ENCODE results near the gene GNG12. TPM values are rescaled to one million over a fixed set of nuclear protein-coding genes. Genes with fewer than 3 reads are reported as not detected.

Gene GNG12
- total and polyA plus RNA-seq, 2 donors (not counting 1 experiment from before 2014, with no cell fraction given): not detected

DNA sequence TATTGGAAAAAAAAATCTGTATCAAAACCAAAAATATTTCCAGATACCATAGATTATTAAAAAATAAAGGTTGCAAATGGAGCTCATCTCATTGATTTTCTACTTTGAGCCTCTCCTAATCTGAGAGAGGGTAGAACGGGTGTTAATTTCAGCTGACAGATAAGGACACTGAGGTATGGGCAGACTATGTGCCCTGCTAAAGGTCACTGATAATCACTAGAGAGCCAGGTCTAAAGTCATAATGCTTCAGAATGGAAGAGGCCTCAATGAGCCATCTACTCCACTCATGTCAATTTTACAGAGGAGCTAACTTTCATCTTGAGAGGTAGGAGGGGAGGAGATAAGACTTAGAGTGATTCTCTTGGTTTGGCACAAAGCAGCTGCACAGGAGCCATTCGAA lies 21.0 kb downstream of the GNG12 start:
- Histone ChIP-seq H3K27me3 (replicated peaks in 1 of 4; ENCODE audit: control extremely low read depth in 1 of 4, control insufficient read depth in 3 of 4, insufficient read depth in 4 of 4, low read length in 3 of 4) (no peaks in the 10 kb centered on the region), H3K4me3 (ENCODE audit: control extremely low read depth in 1 of 5, extremely low read depth in 1 of 5, insufficient read depth in 1 of 5, low read depth in 2 of 5, low read length in 4 of 5) (no peak overlapping the region), H4K20me1 (ENCODE audit: control insufficient read depth, insufficient read depth, low read length, poor library complexity, severe bottlenecking) (no peaks in the 10 kb centered on the region), H3K4me2 (replicated peaks; ENCODE audit: low read depth, low read length, poor library complexity, severe bottlenecking) (no peak overlapping the region), H2AFZ (ENCODE audit: insufficient read depth, low read depth, low read length, poor library complexity, severe bottlenecking) (no peak overlapping the region), H3K9ac (ENCODE audit: low read length) (no peak overlapping the region), H3K9me3 (ENCODE audit: control extremely low read depth in 1 of 3, control insufficient read depth in 2 of 3, insufficient read depth in 1 of 3, low read length in 2 of 3) (peaks cover 0 to 4% (median 0%) of the 10 kb centered on the region in 3 donors), H3K27ac (ENCODE audit: low read length in 2 of 2) (no peak overlapping the region), H3K79me2 (ENCODE audit: control insufficient read depth, insufficient read depth, low read length) (no peaks in the 10 kb centered on the region), H3K4me1 (ENCODE audit: control insufficient read depth in 2 of 2, insufficient read depth in 2 of 2, low read length in 2 of 2) (no peaks in the 10 kb centered on the region), H3K36me3 (replicated peaks in 1 of 2; ENCODE audit: control extremely low read depth in 1 of 2, control insufficient read depth in 1 of 2, extremely low read depth in 1 of 2, insufficient read depth in 2 of 2, low read length in 1 of 2) (no peaks in the 10 kb centered on the region)
- ATAC-seq (ENCODE audit: low read depth) (no peak), DNase-seq (no peak)
- H3K27ac Mint-ChIP-seq: no peak overlapping the region
- intact Hi-C loops (cut with micrococcal nuclease): no loop called here
- no peaks in the 10 kb centered on the region for H3K9me3 Mint-ChIP-seq (ENCODE audit: insufficient read depth)
- POLR2A ChIA-PET: no interaction called here
- H3K27me3 Mint-ChIP-seq: no peaks in the 10 kb centered on the region
- WGBS (ENCODE audit: insufficient coverage): no CpG with 5 or more reads among the region's 2 CpGs
- CTCF ChIA-PET: no interaction called here
- TF ChIP-seq, protein P1, sequence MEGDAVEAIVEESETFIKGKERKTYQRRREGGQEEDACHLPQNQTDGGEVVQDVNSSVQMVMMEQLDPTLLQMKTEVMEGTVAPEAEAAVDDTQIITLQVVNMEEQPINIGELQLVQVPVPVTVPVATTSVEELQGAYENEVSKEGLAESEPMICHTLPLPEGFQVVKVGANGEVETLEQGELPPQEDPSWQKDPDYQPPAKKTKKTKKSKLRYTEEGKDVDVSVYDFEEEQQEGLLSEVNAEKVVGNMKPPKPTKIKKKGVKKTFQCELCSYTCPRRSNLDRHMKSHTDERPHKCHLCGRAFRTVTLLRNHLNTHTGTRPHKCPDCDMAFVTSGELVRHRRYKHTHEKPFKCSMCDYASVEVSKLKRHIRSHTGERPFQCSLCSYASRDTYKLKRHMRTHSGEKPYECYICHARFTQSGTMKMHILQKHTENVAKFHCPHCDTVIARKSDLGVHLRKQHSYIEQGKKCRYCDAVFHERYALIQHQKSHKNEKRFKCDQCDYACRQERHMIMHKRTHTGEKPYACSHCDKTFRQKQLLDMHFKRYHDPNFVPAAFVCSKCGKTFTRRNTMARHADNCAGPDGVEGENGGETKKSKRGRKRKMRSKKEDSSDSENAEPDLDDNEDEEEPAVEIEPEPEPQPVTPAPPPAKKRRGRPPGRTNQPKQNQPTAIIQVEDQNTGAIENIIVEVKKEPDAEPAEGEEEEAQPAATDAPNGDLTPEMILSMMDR (IDR thresholded peaks at IDR 0.05): no peak
- no peak for TF ChIP-seq EZH2 (IDR thresholded peaks at IDR 0.05; ENCODE audit: borderline replicate concordance, insufficient read depth, low read depth, low read length, poor library complexity, severe bottlenecking)
- no peaks in the 10 kb centered on the region for H3K4me1 Mint-ChIP-seq
- no peak overlapping the region for H3K4me3 Mint-ChIP-seq

DNA sequence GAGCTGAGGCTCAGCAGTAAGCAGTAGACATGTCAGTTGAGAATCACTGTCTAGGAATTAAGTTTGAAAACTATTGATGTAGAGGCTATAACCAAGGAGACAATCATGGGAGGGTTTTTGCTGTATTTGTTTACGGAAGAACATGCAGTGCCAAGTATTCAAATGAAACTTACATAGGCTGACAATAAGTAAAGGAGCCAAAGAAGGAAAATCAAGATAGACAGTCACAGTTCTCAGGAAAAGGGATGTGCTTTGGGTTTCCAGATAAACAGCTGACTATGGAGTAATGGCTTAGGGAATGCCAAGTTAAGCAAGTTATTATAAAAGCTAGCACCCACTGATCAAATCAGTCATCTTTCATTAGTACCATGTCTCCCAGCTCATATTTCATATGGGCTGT lies 21.5 kb downstream of the GNG12 start:
- Histone ChIP-seq H3K27ac (ENCODE audit: low read length in 2 of 2) (no peak overlapping the region), H3K4me2 (replicated peaks; ENCODE audit: low read depth, low read length, poor library complexity, severe bottlenecking) (no peak overlapping the region), H3K27me3 (replicated peaks in 1 of 4; ENCODE audit: control extremely low read depth in 1 of 4, control insufficient read depth in 3 of 4, insufficient read depth in 4 of 4, low read length in 3 of 4) (no peaks in the 10 kb centered on the region), H3K4me3 (ENCODE audit: control extremely low read depth in 1 of 5, extremely low read depth in 1 of 5, insufficient read depth in 1 of 5, low read depth in 2 of 5, low read length in 4 of 5) (no peak overlapping the region), H2AFZ (ENCODE audit: insufficient read depth, low read depth, low read length, poor library complexity, severe bottlenecking) (no peak overlapping the region), H3K4me1 (ENCODE audit: control insufficient read depth in 2 of 2, insufficient read depth in 2 of 2, low read length in 2 of 2) (no peaks in the 10 kb centered on the region), H3K79me2 (ENCODE audit: control insufficient read depth, insufficient read depth, low read length) (no peaks in the 10 kb centered on the region), H4K20me1 (ENCODE audit: control insufficient read depth, insufficient read depth, low read length, poor library complexity, severe bottlenecking) (no peaks in the 10 kb centered on the region), H3K9ac (ENCODE audit: low read length) (no peak overlapping the region), H3K36me3 (replicated peaks in 1 of 2; ENCODE audit: control extremely low read depth in 1 of 2, control insufficient read depth in 1 of 2, extremely low read depth in 1 of 2, insufficient read depth in 2 of 2, low read length in 1 of 2) (no peaks in the 10 kb centered on the region), H3K9me3 (ENCODE audit: control extremely low read depth in 1 of 3, control insufficient read depth in 2 of 3, insufficient read depth in 1 of 3, low read length in 2 of 3) (peaks cover 0 to 4% (median 0%) of the 10 kb centered on the region in 3 donors)
- DNase-seq: no peak
- H3K9me3 Mint-ChIP-seq (ENCODE audit: insufficient read depth): no peaks in the 10 kb centered on the region
- H3K4me1 Mint-ChIP-seq: no peaks in the 10 kb centered on the region
- 71% methylated on average over 1 of the region's 1 CpG for WGBS (ENCODE audit: insufficient coverage)
- CTCF ChIA-PET: no interaction called here
- ATAC-seq (ENCODE audit: low read depth): no peak
- no peak for TF ChIP-seq EZH2 (IDR thresholded peaks at IDR 0.05; ENCODE audit: borderline replicate concordance, insufficient read depth, low read depth, low read length, poor library complexity, severe bottlenecking)
- TF ChIP-seq, protein P1 (IDR thresholded peaks at IDR 0.05): no peak
- intact Hi-C loops (cut with micrococcal nuclease): no loop called here
- no peak overlapping the region for H3K27ac Mint-ChIP-seq
- no peak overlapping the region for H3K4me3 Mint-ChIP-seq
- H3K27me3 Mint-ChIP-seq: no peaks in the 10 kb centered on the region
- POLR2A ChIA-PET: no interaction called here
